Measurements from ENCODE around the gene SEMA6B.

Gene SEMA6B

DNA sequence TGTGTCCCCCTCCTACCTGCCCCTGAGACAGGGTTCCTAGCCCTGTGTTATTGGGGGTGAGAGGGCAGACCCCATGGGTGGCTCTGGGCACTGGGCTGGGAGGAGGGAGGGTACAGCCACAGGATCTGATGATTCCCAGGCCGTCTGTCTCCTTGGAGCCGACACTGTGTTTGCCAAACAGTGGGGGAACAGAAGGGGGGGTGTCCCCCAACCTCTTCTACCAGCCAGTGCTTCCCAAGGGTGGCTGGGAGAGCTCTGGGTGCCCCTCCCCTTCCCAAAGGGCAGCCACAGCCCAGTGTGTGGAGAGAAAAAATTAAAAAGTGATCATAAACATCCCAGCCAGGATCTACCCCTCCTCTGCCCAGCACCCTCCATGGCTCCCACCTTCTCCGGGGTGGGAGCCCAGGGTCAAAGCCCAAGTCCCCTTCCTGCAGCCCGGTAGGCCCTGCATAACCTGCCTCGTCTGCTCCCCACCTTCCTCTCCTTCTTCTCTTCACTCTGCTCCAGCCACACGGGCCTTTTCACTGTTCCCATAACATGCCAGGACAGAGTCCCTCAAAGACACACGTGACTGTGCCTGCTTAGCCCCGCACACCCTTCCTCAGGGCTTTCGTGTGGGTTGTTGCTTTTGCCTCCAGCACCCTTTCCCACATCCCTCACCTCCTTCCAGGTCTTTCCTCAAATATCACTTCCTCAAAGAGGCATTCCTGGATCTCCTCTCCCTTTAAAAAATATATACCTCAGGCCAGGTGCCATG is 39.8 kb downstream of the SEMA6B start:
- Histone ChIP-seq H2BK12ac (ENCODE audit: low read length) (no peak overlapping the region), H3K4me3 (ENCODE audit: low read depth, low read length) (no peak overlapping the region), H3K36me3 (ENCODE audit: control insufficient read depth in 1 of 2, insufficient read depth in 2 of 2, low read length in 2 of 2) (no peaks in the 10 kb centered on the region), H3K23ac (ENCODE audit: low read length) (no peak overlapping the region), H3K79me2 (ENCODE audit: control insufficient read depth, insufficient read depth, low read length, poor library complexity) (no peaks in the 10 kb centered on the region), H2BK120ac (ENCODE audit: insufficient read depth, low read length, poor library complexity) (peak overlapping the region; percentile 7), H4K91ac (ENCODE audit: low read depth, low read length) (peak overlapping the region; percentile 44), H3K4me2 (ENCODE audit: low read length) (no peak overlapping the region), H2AK5ac (ENCODE audit: low read length) (no peak overlapping the region), H3K27me3 (ENCODE audit: insufficient read depth, low read length) (no peaks in the 10 kb centered on the region), H2AFZ (ENCODE audit: insufficient read depth, low read length, poor library complexity) (no peak overlapping the region), H3K79me1 (ENCODE audit: low read length) (no peaks in the 10 kb centered on the region), H4K12ac (ENCODE audit: low read depth, low read length) (no peak overlapping the region), H3K4me1 (ENCODE audit: control insufficient read depth in 1 of 2, insufficient read depth in 2 of 2, low read length in 2 of 2) (peaks cover 4% of the 10 kb centered on the region in 2 experiments), H3K27ac (ENCODE audit: low read depth, low read length) (no peak overlapping the region), H3K14ac (ENCODE audit: low read length) (no peak overlapping the region), H4K8ac (ENCODE audit: low read depth, low read length) (no peak overlapping the region), H3K9ac (ENCODE audit: low read length) (no peak overlapping the region), H2BK5ac (ENCODE audit: low read depth, low read length, poor library complexity) (no peak overlapping the region), H3K9me3 (ENCODE audit: insufficient read depth, low read depth, low read length) (no peaks in the 10 kb centered on the region), H3K18ac (ENCODE audit: low read length) (no peak overlapping the region), H3K4ac (ENCODE audit: low read depth, low read length) (no peak overlapping the region)
- WGBS (ENCODE audit: extremely low coverage, insufficient coverage, insufficient read length): no CpG with 5 or more reads among the region's 9 CpGs
- DNase-seq: no peak

DNA sequence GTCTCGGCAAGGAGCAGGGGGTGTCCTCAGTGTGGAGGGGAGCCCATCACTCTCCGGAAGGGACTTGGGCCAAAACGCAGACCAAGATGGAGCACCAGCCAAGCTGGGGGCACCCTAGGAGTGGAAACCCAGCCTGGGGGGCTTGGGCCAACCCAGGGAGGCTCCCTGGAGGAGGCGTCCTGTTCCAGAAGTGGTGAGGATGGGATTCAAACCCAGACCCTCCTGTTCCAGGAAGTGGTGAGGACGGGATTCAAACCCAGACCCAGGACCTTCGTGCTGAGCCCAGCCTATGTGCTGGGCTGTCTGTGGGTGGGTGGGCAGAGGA is 40.4 kb downstream of the SEMA6B start:
- H2BK12ac ChIP-seq (ENCODE audit: low read length): no peak overlapping the region
- H3K9me3 ChIP-seq (ENCODE audit: insufficient read depth, low read depth, low read length): no peaks in the 10 kb centered on the region
- no peak overlapping the region for H3K4me2 ChIP-seq (ENCODE audit: low read length)
- no peaks in the 10 kb centered on the region for H3K79me1 ChIP-seq (ENCODE audit: low read length)
- peaks cover 4% of the 10 kb centered on the region in 2 experiments for H3K4me1 ChIP-seq (ENCODE audit: control insufficient read depth in 1 of 2, insufficient read depth in 2 of 2, low read length in 2 of 2)
- no CpG with 5 or more reads among the region's 6 CpGs for WGBS (ENCODE audit: extremely low coverage, insufficient coverage, insufficient read length)
- no peak overlapping the region for H3K27ac ChIP-seq (ENCODE audit: low read depth, low read length)
- no peak overlapping the region for H2AFZ ChIP-seq (ENCODE audit: insufficient read depth, low read length, poor library complexity)
- H3K9ac ChIP-seq (ENCODE audit: low read length): no peak overlapping the region
- no peak overlapping the region for H3K18ac ChIP-seq (ENCODE audit: low read length)
- peak overlapping the region; percentile 4 for H2BK120ac ChIP-seq (ENCODE audit: insufficient read depth, low read length, poor library complexity)
- no peaks in the 10 kb centered on the region for H3K79me2 ChIP-seq (ENCODE audit: control insufficient read depth, insufficient read depth, low read length, poor library complexity)
- H3K27me3 ChIP-seq (ENCODE audit: insufficient read depth, low read length): no peaks in the 10 kb centered on the region
- H3K14ac ChIP-seq (ENCODE audit: low read length): no peak overlapping the region
- no peak overlapping the region for H2AK5ac ChIP-seq (ENCODE audit: low read length)
- no peaks in the 10 kb centered on the region for H3K36me3 ChIP-seq (ENCODE audit: control insufficient read depth in 1 of 2, insufficient read depth in 2 of 2, low read length in 2 of 2)
- H4K8ac ChIP-seq (ENCODE audit: low read depth, low read length): no peak overlapping the region
- no peak overlapping the region for H3K4me3 ChIP-seq (ENCODE audit: low read depth, low read length)
- H2BK5ac ChIP-seq (ENCODE audit: low read depth, low read length, poor library complexity): no peak overlapping the region
- no peak overlapping the region for H4K91ac ChIP-seq (ENCODE audit: low read depth, low read length)
- no peak overlapping the region for H3K23ac ChIP-seq (ENCODE audit: low read length)
- no peak for DNase-seq
- no peak overlapping the region for H3K4ac ChIP-seq (ENCODE audit: low read depth, low read length)
- no peak overlapping the region for H4K12ac ChIP-seq (ENCODE audit: low read depth, low read length)

DNA sequence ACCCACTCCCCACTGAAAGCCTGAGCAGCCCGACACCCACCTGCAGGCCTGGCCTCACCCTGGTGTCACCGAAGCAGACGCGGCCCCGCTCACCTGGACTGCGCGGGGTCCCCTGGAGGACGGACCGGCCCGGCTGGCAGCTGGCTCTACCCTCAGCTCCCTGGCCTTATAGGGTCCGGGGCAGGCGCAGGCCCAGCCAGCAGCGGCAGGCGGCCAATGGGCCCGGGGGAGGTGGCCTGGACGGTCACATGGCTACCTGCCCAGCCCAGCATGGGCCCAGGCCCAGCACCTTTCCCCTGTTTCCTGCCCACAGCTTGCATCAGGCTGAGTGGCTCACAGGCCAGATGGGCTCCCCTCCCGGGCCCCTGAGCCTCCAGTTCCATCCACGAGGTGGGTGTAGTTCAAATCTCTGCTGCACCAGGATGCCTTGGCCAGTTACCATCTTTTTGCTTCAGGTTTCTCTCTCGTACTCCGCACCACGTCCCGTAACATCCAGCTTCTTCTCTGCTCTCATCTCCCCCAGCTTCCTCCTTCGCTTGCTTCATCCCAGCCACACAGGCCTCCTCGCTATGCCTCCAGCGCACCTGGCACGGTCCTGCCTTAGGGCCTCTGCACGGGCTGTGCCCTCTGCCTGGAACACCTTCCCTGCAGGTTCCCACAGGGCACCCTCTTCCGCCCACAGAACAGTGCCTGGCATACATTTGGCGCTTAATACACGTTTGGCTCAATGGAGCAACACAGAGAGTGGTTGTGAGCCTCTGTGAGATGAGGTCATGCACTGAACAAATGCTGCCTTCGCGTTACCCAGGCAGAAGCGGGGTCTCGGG is 40.9 kb downstream of the SEMA6B start, which contains the start of gene PLIN4:
Gene PLIN4, minus strand, starts transcription at position 142 of the 827 bp plus-strand sequence. CDS start 214 bp downstream, outside the sequence.
- no peak within 1 kb of the TSS for H2AK5ac ChIP-seq (ENCODE audit: low read length)
- H3K79me1 ChIP-seq (ENCODE audit: low read length): no peaks in the 10 kb centered on the region
- H3K27ac ChIP-seq (ENCODE audit: low read depth, low read length): no peak within 1 kb of the TSS
- H3K4me1 ChIP-seq (ENCODE audit: control insufficient read depth in 1 of 2, insufficient read depth in 2 of 2, low read length in 2 of 2): peaks cover 4% of the 10 kb centered on the region in 2 experiments
- peak within 1 kb of the TSS; percentile 26 for H2BK12ac ChIP-seq (ENCODE audit: low read length)
- H2BK5ac ChIP-seq (ENCODE audit: low read depth, low read length, poor library complexity): no peak within 1 kb of the TSS
- H3K23ac ChIP-seq (ENCODE audit: low read length): no peak within 1 kb of the TSS
- no peak within 1 kb of the TSS for H3K4me3 ChIP-seq (ENCODE audit: low read depth, low read length)
- H4K12ac ChIP-seq (ENCODE audit: low read depth, low read length): no peak within 1 kb of the TSS
- no peaks in the 10 kb centered on the region for H3K27me3 ChIP-seq (ENCODE audit: insufficient read depth, low read length)
- no peaks in the 10 kb centered on the region for H3K36me3 ChIP-seq (ENCODE audit: control insufficient read depth in 1 of 2, insufficient read depth in 2 of 2, low read length in 2 of 2)
- H3K18ac ChIP-seq (ENCODE audit: low read length): no peak within 1 kb of the TSS
- no peak within 1 kb of the TSS for H2AFZ ChIP-seq (ENCODE audit: insufficient read depth, low read length, poor library complexity)
- no peak within 1 kb of the TSS for H4K8ac ChIP-seq (ENCODE audit: low read depth, low read length)
- H3K4ac ChIP-seq (ENCODE audit: low read depth, low read length): no peak within 1 kb of the TSS
- no peak within 1 kb of the TSS for H3K4me2 ChIP-seq (ENCODE audit: low read length)
- no peak within 1 kb of the TSS for H4K91ac ChIP-seq (ENCODE audit: low read depth, low read length)
- no peaks in the 10 kb centered on the region for H3K9me3 ChIP-seq (ENCODE audit: insufficient read depth, low read depth, low read length)
- no peak within 1 kb of the TSS for H3K9ac ChIP-seq (ENCODE audit: low read length)
- peak within 1 kb of the TSS; percentile 4 for H2BK120ac ChIP-seq (ENCODE audit: insufficient read depth, low read length, poor library complexity)
- no peak within 1 kb of the TSS for H3K14ac ChIP-seq (ENCODE audit: low read length)
- H3K79me2 ChIP-seq (ENCODE audit: control insufficient read depth, insufficient read depth, low read length, poor library complexity): no peaks in the 10 kb centered on the region
- no CpG with 5 or more reads among the region's 34 CpGs for WGBS (ENCODE audit: extremely low coverage, insufficient coverage, insufficient read length)
- DNase-seq: no peak

DNA sequence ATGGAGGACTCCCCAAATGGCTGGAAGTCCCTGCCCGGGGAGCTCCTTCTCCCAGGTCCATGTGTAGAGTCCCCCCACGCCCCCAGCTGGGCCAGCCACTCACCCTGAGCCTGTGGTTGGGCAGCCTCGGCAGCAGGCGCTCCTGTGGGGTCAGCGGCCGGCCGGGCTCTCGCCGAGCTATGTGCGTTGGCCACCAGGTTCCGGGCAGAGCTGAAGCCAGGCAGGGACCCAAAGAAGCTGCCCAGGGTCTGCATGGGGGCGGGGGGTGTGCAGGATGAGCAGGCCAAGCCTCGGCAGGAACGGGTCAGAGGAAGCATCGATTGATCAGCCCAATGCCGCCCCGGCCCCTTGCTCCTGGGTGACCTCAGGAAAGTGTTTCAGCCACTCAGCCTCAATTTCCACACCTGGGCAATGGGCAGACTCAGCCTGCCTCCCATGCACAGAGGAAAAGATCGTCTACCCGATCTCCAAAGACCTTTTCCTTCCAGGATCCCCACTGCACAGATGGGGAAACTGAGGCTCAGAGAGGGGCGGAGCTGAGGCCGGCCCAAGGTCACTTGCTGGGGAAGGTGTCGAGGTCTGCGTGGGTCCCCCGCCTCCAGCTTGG is 41.9 kb downstream of the SEMA6B start:
- peaks cover 4% of the 10 kb centered on the region in 2 experiments for H3K4me1 ChIP-seq (ENCODE audit: control insufficient read depth in 1 of 2, insufficient read depth in 2 of 2, low read length in 2 of 2)
- peaks cover 1% of the 10 kb centered on the region for H3K9me3 ChIP-seq (ENCODE audit: insufficient read depth, low read depth, low read length)
- no peak overlapping the region for H4K8ac ChIP-seq (ENCODE audit: low read depth, low read length)
- no peak overlapping the region for H2AFZ ChIP-seq (ENCODE audit: insufficient read depth, low read length, poor library complexity)
- WGBS (ENCODE audit: extremely low coverage, insufficient coverage, insufficient read length): no CpG with 5 or more reads among the region's 24 CpGs
- H2AK5ac ChIP-seq (ENCODE audit: low read length): no peak overlapping the region
- no peak overlapping the region for H3K18ac ChIP-seq (ENCODE audit: low read length)
- no peak overlapping the region for H2BK120ac ChIP-seq (ENCODE audit: insufficient read depth, low read length, poor library complexity)
- H4K12ac ChIP-seq (ENCODE audit: low read depth, low read length): no peak overlapping the region
- H3K14ac ChIP-seq (ENCODE audit: low read length): no peak overlapping the region
- H3K27ac ChIP-seq (ENCODE audit: low read depth, low read length): no peak overlapping the region
- no peaks in the 10 kb centered on the region for H3K27me3 ChIP-seq (ENCODE audit: insufficient read depth, low read length)
- no peak overlapping the region for H4K91ac ChIP-seq (ENCODE audit: low read depth, low read length)
- no peaks in the 10 kb centered on the region for H3K79me1 ChIP-seq (ENCODE audit: low read length)
- H3K4ac ChIP-seq (ENCODE audit: low read depth, low read length): no peak overlapping the region
- H3K79me2 ChIP-seq (ENCODE audit: control insufficient read depth, insufficient read depth, low read length, poor library complexity): no peaks in the 10 kb centered on the region
- H3K23ac ChIP-seq (ENCODE audit: low read length): no peak overlapping the region
- no peak overlapping the region for H2BK5ac ChIP-seq (ENCODE audit: low read depth, low read length, poor library complexity)
- no peak overlapping the region for H3K4me3 ChIP-seq (ENCODE audit: low read depth, low read length)
- H3K36me3 ChIP-seq (ENCODE audit: control insufficient read depth in 1 of 2, insufficient read depth in 2 of 2, low read length in 2 of 2): no peaks in the 10 kb centered on the region
- no peak for DNase-seq
- H3K9ac ChIP-seq (ENCODE audit: low read length): no peak overlapping the region
- no peak overlapping the region for H2BK12ac ChIP-seq (ENCODE audit: low read length)
- no peak overlapping the region for H3K4me2 ChIP-seq (ENCODE audit: low read length)
